ENCODE results near the gene PEMT.
A peak's percentile ranks its signal among the peaks of the same experiment; 100 is the strongest.

Gene PEMT

DNA sequence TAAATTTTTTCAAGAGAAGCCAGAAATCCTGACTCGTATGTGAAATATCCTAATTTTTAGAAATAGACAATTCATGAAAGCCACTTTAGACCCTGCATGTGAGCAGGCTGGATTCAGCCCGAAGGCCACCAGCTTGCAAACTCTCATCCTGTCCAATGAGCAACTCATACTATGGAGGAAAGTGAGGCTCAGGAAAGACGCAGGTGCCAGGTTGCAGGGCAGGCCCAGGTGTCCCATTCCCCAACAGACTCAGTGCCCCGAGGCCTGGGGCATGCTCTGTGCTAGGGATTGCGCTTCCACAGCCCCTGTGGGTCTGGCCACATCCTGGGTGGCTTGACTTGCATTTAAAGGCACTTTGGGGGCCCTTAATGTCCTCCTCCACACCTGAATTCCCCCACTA is 78.6 kb downstream of the PEMT start:
- TF ChIP-seq POLR2AphosphoS5 (IDR thresholded peaks at IDR 0.05; ENCODE audit: low read depth) (no peak), SPI1 (IDR thresholded peaks at IDR 0.05; ENCODE audit: borderline replicate concordance, low read depth) (no peak), GABPA (IDR thresholded peaks at IDR 0.05; ENCODE audit: low read depth) (no peak)
- TF ChIP-seq, protein P1, sequence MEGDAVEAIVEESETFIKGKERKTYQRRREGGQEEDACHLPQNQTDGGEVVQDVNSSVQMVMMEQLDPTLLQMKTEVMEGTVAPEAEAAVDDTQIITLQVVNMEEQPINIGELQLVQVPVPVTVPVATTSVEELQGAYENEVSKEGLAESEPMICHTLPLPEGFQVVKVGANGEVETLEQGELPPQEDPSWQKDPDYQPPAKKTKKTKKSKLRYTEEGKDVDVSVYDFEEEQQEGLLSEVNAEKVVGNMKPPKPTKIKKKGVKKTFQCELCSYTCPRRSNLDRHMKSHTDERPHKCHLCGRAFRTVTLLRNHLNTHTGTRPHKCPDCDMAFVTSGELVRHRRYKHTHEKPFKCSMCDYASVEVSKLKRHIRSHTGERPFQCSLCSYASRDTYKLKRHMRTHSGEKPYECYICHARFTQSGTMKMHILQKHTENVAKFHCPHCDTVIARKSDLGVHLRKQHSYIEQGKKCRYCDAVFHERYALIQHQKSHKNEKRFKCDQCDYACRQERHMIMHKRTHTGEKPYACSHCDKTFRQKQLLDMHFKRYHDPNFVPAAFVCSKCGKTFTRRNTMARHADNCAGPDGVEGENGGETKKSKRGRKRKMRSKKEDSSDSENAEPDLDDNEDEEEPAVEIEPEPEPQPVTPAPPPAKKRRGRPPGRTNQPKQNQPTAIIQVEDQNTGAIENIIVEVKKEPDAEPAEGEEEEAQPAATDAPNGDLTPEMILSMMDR (IDR thresholded peaks at IDR 0.05; ENCODE audit: insufficient read depth, low read length), result no peak
- TF ChIP-seq, protein P2, sequence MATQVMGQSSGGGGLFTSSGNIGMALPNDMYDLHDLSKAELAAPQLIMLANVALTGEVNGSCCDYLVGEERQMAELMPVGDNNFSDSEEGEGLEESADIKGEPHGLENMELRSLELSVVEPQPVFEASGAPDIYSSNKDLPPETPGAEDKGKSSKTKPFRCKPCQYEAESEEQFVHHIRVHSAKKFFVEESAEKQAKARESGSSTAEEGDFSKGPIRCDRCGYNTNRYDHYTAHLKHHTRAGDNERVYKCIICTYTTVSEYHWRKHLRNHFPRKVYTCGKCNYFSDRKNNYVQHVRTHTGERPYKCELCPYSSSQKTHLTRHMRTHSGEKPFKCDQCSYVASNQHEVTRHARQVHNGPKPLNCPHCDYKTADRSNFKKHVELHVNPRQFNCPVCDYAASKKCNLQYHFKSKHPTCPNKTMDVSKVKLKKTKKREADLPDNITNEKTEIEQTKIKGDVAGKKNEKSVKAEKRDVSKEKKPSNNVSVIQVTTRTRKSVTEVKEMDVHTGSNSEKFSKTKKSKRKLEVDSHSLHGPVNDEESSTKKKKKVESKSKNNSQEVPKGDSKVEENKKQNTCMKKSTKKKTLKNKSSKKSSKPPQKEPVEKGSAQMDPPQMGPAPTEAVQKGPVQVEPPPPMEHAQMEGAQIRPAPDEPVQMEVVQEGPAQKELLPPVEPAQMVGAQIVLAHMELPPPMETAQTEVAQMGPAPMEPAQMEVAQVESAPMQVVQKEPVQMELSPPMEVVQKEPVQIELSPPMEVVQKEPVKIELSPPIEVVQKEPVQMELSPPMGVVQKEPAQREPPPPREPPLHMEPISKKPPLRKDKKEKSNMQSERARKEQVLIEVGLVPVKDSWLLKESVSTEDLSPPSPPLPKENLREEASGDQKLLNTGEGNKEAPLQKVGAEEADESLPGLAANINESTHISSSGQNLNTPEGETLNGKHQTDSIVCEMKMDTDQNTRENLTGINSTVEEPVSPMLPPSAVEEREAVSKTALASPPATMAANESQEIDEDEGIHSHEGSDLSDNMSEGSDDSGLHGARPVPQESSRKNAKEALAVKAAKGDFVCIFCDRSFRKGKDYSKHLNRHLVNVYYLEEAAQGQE (IDR thresholded peaks at IDR 0.05; ENCODE audit: insufficient replicate concordance, low read depth), result no peak

DNA sequence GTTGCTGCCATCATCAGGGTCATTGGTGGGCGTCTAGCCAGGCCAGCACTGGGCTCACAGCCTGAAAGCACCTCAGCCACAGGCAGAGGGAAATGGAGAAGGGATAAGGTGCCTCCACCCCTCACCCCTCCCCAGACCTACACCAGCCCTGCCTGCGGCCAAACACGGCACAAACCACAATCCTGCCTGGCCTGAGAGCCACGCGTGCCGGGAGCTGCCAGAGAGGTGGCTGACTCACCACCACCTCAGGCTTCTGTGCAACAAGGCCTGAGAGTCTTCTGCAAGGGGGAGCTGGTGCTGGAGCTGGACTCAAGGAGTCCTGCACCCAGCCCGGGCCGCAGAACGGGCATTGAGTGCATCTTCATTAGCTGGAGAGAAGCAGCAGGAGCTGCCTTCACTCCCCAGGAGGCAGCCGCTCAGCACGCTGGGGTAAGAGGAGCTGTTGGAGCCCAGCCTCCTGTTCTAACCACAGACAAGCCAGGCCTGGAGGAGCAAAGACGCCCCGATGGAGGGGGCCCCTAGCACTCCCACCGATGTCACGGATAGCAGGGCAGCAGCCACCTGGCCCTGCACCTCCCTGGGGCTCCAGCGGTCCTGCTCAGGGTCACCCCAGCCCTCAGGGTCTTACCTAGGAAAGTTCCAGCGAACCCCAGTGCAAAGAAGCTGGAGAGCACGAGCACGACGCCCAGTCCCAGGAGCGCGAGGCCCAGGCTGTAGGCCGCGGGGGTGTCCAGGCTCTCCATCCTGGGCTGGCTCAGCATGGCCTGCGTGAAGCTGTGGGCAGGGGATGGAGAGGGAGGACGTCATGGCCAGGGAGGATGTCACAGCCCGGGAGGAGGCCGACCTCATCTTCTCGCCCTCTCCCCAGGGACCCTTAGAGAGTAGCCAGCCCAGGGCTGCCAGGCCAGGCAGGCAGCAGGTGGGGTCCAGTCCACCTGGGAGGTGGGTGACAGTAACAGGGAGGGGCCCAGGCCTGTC is 79.3 kb downstream of the PEMT start:
- TF ChIP-seq GABPA (IDR thresholded peaks at IDR 0.05; ENCODE audit: low read depth), result no peak
- peak overlapping the region; percentile 76 for H3K27ac ChIP-seq (replicated peaks)
- H3K4me3 ChIP-seq (replicated peaks; ENCODE audit: insufficient read depth, low read length), result no peak overlapping the region
- no peaks in the 10 kb centered on the region for H3K27me3 ChIP-seq (ENCODE audit: insufficient read depth, poor library complexity, severe bottlenecking)
- DNase-seq (ENCODE audit: low read depth in 1 of 2, low spot score in 1 of 2), result peak; percentile 74 to 89

More for the DNA sequence above, 78.6 kb downstream of the PEMT start:
- H3K27ac ChIP-seq (replicated peaks), result peak overlapping the region; percentile 76
- no peaks in the 10 kb centered on the region for H3K27me3 ChIP-seq (ENCODE audit: insufficient read depth, poor library complexity, severe bottlenecking)
- no peak overlapping the region for H3K4me3 ChIP-seq (replicated peaks; ENCODE audit: insufficient read depth, low read length)
- no peak for DNase-seq (ENCODE audit: low read depth in 1 of 2, low spot score in 1 of 2)

DNA sequence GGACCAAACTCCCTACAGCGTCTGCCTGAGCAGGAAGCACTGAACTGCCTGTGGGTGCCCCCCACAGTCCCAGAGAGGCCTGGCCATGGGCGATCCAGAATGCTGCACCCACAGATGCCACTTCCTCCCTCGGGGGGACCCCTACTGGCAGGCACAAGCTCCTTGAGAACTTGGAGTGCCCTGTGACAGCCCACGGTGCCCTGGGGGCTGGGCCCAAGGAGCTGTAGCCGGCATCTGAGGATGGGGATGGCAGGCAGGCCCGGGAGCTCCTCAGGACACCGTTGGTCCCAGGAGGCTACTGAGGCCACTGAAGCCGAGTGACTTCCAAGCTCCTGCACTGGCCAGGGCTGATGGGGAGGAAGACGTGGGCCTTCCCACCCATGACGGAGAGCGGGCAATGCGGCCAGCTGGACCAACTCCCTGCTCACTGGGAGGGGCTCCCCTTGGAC is 80.2 kb downstream of the PEMT start:
- Histone ChIP-seq H3K27ac (replicated peaks) (peak overlapping the region; percentile 38), H3K4me3 (replicated peaks; ENCODE audit: insufficient read depth, low read length) (no peak overlapping the region), H3K27me3 (ENCODE audit: insufficient read depth, poor library complexity, severe bottlenecking) (no peaks in the 10 kb centered on the region)
- peak in 1 of 2 experiments; percentile 21 for DNase-seq (ENCODE audit: low read depth in 1 of 2, low spot score in 1 of 2)
- TF ChIP-seq, protein P2 (IDR thresholded peaks at IDR 0.05; ENCODE audit: insufficient replicate concordance, low read depth), result no peak
- TF ChIP-seq SPI1 (IDR thresholded peaks at IDR 0.05; ENCODE audit: borderline replicate concordance, low read depth), result peak; percentile 50; the same call in 1 of the 2 replicates
- no peak for TF ChIP-seq POLR2AphosphoS5 (IDR thresholded peaks at IDR 0.05; ENCODE audit: low read depth)

DNA sequence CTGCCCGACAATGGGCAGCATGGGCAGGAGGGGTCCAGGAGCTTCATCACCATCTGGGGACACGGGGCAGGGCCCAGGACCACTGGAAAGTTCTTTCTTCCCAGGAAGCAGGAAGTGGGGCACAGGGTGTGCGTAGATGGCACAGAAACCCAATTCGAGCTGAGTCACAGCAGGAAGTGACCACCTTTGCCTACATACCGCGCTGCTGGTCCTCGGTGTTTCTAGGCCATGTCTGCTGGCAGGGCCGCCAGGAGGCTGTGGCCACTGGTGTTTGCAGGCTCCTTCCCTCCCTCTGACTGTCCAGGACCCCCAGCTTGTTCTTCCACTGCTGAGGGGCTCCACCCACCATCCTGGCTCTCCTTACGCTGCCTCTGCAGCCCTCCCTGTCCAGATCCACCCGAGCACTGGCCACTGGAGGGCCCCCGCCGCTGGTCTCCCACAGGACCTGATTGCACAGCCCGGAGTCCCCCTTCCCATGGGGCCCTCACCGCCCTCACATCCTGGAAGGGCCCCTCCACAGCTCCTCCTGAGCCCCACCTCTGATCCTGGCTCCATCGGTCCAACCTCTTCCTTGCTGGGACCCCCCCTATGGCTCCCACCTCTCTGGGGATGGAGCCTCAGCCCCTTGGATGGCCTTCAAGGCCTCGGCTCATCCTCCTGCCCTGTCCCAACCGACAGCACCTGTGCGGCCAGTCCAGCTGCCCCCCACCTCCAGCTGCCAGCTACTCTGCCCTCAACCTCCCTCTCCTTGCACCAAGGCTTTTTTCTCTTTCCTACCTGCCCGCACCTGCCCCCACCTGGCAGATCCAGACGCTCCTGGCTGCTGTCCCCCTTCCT is 80.8 kb downstream of the PEMT start:
- no peak overlapping the region for H3K4me3 ChIP-seq (replicated peaks; ENCODE audit: insufficient read depth, low read length)
- TF ChIP-seq POLR2AphosphoS5 (IDR thresholded peaks at IDR 0.05; ENCODE audit: low read depth) (no peak), GABPA (IDR thresholded peaks at IDR 0.05; ENCODE audit: low read depth) (no peak), SPI1 (IDR thresholded peaks at IDR 0.05; ENCODE audit: borderline replicate concordance, low read depth) (no peak)
- TF ChIP-seq, protein P2 (IDR thresholded peaks at IDR 0.05; ENCODE audit: insufficient replicate concordance, low read depth), result no peak
- TF ChIP-seq, protein P1 (IDR thresholded peaks at IDR 0.05; ENCODE audit: insufficient read depth, low read length), result no peak
- peak overlapping the region; percentile 38 for H3K27ac ChIP-seq (replicated peaks)
- no peaks in the 10 kb centered on the region for H3K27me3 ChIP-seq (ENCODE audit: insufficient read depth, poor library complexity, severe bottlenecking)
- DNase-seq (ENCODE audit: low read depth in 1 of 2, low spot score in 1 of 2), result no peak
